Epithelial cell of esophagus (primary cell): ENCODE measurements around the gene KIAA0319L.

Experiments
- DNase-seq: peaks from one replicate; pipeline ENCODE4 v3.0.0; 2010; ENCODE audit warnings: low read depth
- H3K4me3 ChIP-seq: 2 replicates; pipeline ENCODE4 v1.5.1; 2011; ENCODE audit warnings: mild to moderate bottlenecking, low read length, control low read depth
- TF ChIP-seq, protein P1 (sequence below): IDR thresholded peaks from 2 replicates; pipeline ENCODE4 v1.5.1; 2011; ENCODE audit warnings: low read depth, mild to moderate bottlenecking, low read length, control low read depth, inconsistent platforms; ENCODE audit not compliant: insufficient read depth; ENCODE audit errors: missing control alignments

Gene KIAA0319L

GRCh38 chr1:35598895-35599294 lies 41.7 kb upstream of the KIAA0319L start:
- TF ChIP-seq, protein P1, sequence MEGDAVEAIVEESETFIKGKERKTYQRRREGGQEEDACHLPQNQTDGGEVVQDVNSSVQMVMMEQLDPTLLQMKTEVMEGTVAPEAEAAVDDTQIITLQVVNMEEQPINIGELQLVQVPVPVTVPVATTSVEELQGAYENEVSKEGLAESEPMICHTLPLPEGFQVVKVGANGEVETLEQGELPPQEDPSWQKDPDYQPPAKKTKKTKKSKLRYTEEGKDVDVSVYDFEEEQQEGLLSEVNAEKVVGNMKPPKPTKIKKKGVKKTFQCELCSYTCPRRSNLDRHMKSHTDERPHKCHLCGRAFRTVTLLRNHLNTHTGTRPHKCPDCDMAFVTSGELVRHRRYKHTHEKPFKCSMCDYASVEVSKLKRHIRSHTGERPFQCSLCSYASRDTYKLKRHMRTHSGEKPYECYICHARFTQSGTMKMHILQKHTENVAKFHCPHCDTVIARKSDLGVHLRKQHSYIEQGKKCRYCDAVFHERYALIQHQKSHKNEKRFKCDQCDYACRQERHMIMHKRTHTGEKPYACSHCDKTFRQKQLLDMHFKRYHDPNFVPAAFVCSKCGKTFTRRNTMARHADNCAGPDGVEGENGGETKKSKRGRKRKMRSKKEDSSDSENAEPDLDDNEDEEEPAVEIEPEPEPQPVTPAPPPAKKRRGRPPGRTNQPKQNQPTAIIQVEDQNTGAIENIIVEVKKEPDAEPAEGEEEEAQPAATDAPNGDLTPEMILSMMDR, result no peak
- no peak for DNase-seq
- H3K4me3 ChIP-seq, result no peak overlapping the region

- no peak overlapping the region for H3K4me3 ChIP-seq
- TF ChIP-seq, protein P1, result no peak
- DNase-seq, result no peak
These were observed 40.7 kb upstream of the KIAA0319L start for GRCh38 chr1:35597870-35598269.

DNA sequence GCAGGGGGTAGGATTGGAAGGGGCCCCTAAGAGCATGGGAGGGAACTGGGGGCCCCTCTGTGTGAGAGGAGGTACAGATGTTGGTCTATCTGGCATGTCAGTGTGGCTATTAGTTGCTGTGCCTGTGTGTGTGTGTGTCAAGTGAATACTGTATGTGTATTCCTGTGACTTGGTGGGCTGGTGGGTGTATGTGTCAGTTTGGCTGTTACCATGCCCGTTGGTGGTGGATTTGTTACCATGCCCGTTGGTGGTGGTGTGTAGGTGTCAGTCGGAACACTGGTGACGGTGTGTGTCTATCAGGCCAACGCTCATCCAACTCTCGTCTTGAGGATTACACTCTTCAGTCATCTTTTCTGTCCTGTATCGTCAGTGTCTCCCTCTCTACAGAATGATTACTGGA lies 38.5 kb upstream of the KIAA0319L start:
- H3K4me3 ChIP-seq, result no peak overlapping the region
- DNase-seq, result no peak
- TF ChIP-seq, protein P1, result no peak

GRCh38 chr1:35594005-35594760 lies 37.0 kb upstream of the KIAA0319L start:
- H3K4me3 ChIP-seq, result no peak overlapping the region
- no peak for DNase-seq
- TF ChIP-seq, protein P1, result no peak

- no peak overlapping the region for H3K4me3 ChIP-seq
- TF ChIP-seq, protein P1, result no peak
- no peak for DNase-seq
These were observed 36.0 kb upstream of the KIAA0319L start for GRCh38 chr1:35592991-35593769.

DNA sequence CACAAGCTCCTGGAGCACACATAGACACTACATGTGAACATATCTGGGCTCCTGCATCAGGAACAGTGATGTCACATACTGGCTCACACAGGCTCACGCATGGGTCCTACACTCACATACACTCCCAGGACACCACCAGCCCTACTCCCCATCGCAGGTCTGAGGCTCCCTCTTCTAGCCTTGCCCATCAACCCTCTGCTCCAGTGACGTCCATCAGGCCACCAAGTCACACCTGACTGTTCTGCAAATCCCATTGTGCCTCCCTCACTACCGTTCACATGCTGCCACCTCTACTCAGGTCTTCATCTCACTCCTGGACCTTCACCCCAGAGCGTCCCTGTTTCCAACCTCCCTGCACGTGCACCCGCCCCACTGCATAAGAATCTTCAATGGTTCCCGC lies 34.0 kb upstream of the KIAA0319L start:
- no peak for DNase-seq
- TF ChIP-seq, protein P1, result no peak
- H3K4me3 ChIP-seq, result no peak overlapping the region

GRCh38 chr1:35590476-35591040 lies 33.4 kb upstream of the KIAA0319L start:
- no peak for DNase-seq
- H3K4me3 ChIP-seq, result no peak overlapping the region
- TF ChIP-seq, protein P1, result no peak
